Measurements from ENCODE around the gene PIGC.

GRCh38 chr1:172404121-172404520, 39.7 kb downstream of the PIGC start:
- TF ChIP-seq CTCF (IDR thresholded peaks at IDR 0.05) (no peak), POLR2A (IDR thresholded peaks at IDR 0.05) (no peak)

Measured in uterus (tissue), 2 donors.